Melanocyte of skin (primary cell): Measurements from ENCODE around the gene SEC24D. TPM values are rescaled to one million over a fixed set of nuclear protein-coding genes. Genes with fewer than 3 reads are reported as not detected.

Source experiments
- total RNA-seq, 2 donors: library from RNA; depleted of rRNA; stranded (reverse); fragments of >200 nt; gene quantifications; 2 replicates each; pipeline ENCODE4 v1.2.3, GENCODE V29; 2012

Gene SEC24D
- total RNA-seq = 10 to 100 TPM; 17.9 to 25.3 TPM

GRCh38 chr4:118835571-118836300, at the start of gene SEC24D:
SEC24D (minus strand) TSS chr4:118836126; CDS start chr4:118833696, 2,430 bp downstream.

GRCh38 chr4:118684873-118685811, 150.8 kb downstream of the SEC24D start, which contains the start of gene METTL14:
METTL14 (plus strand) TSS chr4:118685392; CDS start chr4:118685535, 143 bp downstream.

Other genes starting within 250 kb of the SEC24D start
- 10 to 100 TPM; 24.4 to 27.3 TPM for gene METTL14, start 150.7 kb downstream of the SEC24D start, total RNA-seq
- under 1 TPM; under 0.01 TPM for gene SYNPO2, start 52.7 kb upstream of the SEC24D start, total RNA-seq